Fibroblast of pulmonary artery (primary cell): Measurements from ENCODE around the gene NLRP9.

Experiments
- DNase-seq: peaks from one replicate; pipeline ENCODE4 v3.0.0-alpha.2; 2010; ENCODE audit warnings: low read depth
- H3K4me3 ChIP-seq: replicated peaks from 2 replicates; pipeline ENCODE4 v1.5.1; 2011; ENCODE audit warnings: low read depth, mild to moderate bottlenecking, control low read depth, low read length, moderate library complexity
- CTCF ChIP-seq: IDR thresholded peaks from 2 replicates; pipeline ENCODE4 v1.5.1; 2011; ENCODE audit warnings: mild to moderate bottlenecking, control low read depth, low read length, inconsistent platforms; ENCODE audit errors: missing control alignments

Gene NLRP9

GRCh38 chr19:55680339-55681130, 57.7 kb downstream of the NLRP9 start:
- no peak for DNase-seq
- H3K4me3 ChIP-seq, result no peak overlapping the region
- TF ChIP-seq CTCF, result no peak

GRCh38 chr19:55679343-55680257, 58.6 kb downstream of the NLRP9 start:
- DNase-seq, result no peak
- no peak overlapping the region for H3K4me3 ChIP-seq
- TF ChIP-seq CTCF, result no peak

GRCh38 chr19:55678121-55678671, 60.0 kb downstream of the NLRP9 start:
- no peak for TF ChIP-seq CTCF

GRCh38 chr19:55677572-55678028, 60.6 kb downstream of the NLRP9 start:
- no peak for DNase-seq
- no peak for TF ChIP-seq CTCF
- H3K4me3 ChIP-seq, result no peak overlapping the region

More at GRCh38 chr19:55678121-55678671, 60.0 kb downstream of the NLRP9 start:
- DNase-seq, result no peak
- H3K4me3 ChIP-seq, result no peak overlapping the region

- no peak for TF ChIP-seq CTCF
- peak overlapping the region; percentile 93 for H3K4me3 ChIP-seq
- no peak for DNase-seq
These were observed 61.2 kb downstream of the NLRP9 start for GRCh38 chr19:55676889-55677505.

GRCh38 chr19:55676383-55676782, 61.8 kb downstream of the NLRP9 start:
- TF ChIP-seq CTCF, result peak; percentile 22
- H3K4me3 ChIP-seq, result peak overlapping the region; percentile 93
- DNase-seq, result peak; percentile 31
